ENCODE measurements around the gene GPAT3. TPM values are rescaled to one million over a fixed set of nuclear protein-coding genes. Genes with fewer than 3 reads are reported as not detected.

Gene GPAT3
- total RNA-seq, 1 donor from 2014 or later = 15.2 TPM

GRCh38 chr4:83639849-83640493 is 104.1 kb downstream of the GPAT3 start:
- DNase-seq (ENCODE audit: low read depth) = peak; percentile 79

- DNase-seq (ENCODE audit: low read depth) = no peak
Observed at GRCh38 chr4:83643036-83643435, 107.1 kb downstream of the GPAT3 start.

DNA sequence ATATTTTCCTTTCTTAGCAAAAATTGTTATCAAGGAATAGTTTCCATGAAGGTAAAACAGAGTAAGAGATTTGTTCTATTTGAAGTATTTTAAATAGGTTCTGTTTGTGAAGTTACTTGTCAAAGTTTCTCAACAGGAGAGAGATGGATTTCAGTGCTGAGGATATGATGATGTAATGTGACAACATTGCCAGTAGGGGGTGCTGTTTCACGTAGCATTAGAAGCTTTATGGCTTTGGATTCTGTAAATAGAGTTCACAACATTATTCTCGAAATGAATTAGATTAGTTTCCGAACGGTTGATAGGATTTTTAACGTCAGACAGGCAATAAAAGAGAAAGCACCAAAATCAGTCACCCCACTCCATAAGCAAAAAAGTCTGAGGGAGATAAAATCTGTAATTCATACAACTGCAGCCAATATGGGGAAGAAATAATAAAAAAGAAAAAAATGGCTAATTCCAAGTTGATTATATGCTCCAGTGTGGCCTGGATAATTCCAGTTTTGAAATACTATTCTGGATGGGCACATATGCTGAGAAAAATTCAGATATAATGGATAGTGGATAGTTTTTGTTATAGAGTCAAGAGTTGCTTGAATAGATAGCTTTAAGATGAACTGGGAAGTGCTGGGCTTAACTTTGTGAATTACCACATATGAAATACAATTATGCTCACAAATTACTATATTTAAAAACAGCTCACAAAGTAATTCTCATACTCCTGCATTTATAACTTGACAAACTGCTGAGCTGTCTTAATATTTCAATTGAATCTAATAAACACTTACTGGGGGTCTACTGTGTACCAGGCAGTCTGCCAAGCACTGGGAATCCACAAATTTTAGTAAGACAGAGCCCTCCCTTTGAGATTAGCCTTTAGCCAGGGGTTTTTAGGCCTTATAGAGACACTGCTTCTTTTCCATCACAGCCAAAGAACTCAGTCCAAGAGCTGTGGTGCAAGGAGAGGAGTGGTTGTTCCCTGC is 109.1 kb downstream of the GPAT3 start:
- DNase-seq (ENCODE audit: low read depth) = peak; percentile 73

- DNase-seq (ENCODE audit: low read depth) = no peak
Observed at GRCh38 chr4:83646538-83647239, 110.8 kb downstream of the GPAT3 start.

GRCh38 chr4:83651846-83652245 is 115.9 kb downstream of the GPAT3 start:
- no peak for DNase-seq (ENCODE audit: low read depth)

Other genes starting within 250 kb of the GPAT3 start
- gene HPSE, start 201.3 kb upstream of the GPAT3 start, total RNA-seq = 0.21 and 0.26 TPM in 2 replicates
- 12.7 and 14.4 TPM in 2 replicates for gene HELQ, start 80.3 kb upstream of the GPAT3 start, total RNA-seq
- 18.7 and 25.3 TPM in 2 replicates for gene MRPS18C, start 80.0 kb upstream of the GPAT3 start, total RNA-seq
- 12.9 and 14.0 TPM in 2 replicates for gene ABRAXAS1, start 51.0 kb upstream of the GPAT3 start, total RNA-seq

All from myocyte (in vitro differentiated cells).